Activated T-helper 9 cell treated with anti-CD3 and anti-CD28 coated beads, Interleukin-2, amount 50 U/mL, for 16 hours (primary cell): ENCODE measurements around the gene OSR1.

Experiments
- DNase-seq: peaks from one replicate; pipeline ENCODE4 v3.0.0-alpha.2; 2020; ENCODE audit warnings: low read depth

Gene OSR1

GRCh38 chr2:19359021-19359357 is 566 bp upstream of the OSR1 start:
- no peak for DNase-seq

- no peak for DNase-seq
These were observed 801 bp downstream of the OSR1 start for GRCh38 chr2:19357402-19358241.

- DNase-seq = no peak
These were observed 1.6 kb downstream of the OSR1 start for GRCh38 chr2:19356545-19357401.

GRCh38 chr2:19355931-19356544 is 2.4 kb downstream of the OSR1 start:
- no peak for DNase-seq

GRCh38 chr2:19355416-19355821 is 3.0 kb downstream of the OSR1 start:
- no peak for DNase-seq

GRCh38 chr2:19355014-19355405 is 3.4 kb downstream of the OSR1 start:
- no peak for DNase-seq

- DNase-seq = no peak
These were observed 4.7 kb downstream of the OSR1 start for GRCh38 chr2:19353721-19354050.

GRCh38 chr2:19352946-19353720 is 5.3 kb downstream of the OSR1 start:
- DNase-seq = no peak

- no peak for DNase-seq
These were observed 6.3 kb downstream of the OSR1 start for GRCh38 chr2:19351899-19352697.

GRCh38 chr2:19351499-19351898 is 6.9 kb downstream of the OSR1 start:
- no peak for DNase-seq

- DNase-seq = no peak
These were observed 7.6 kb downstream of the OSR1 start for GRCh38 chr2:19350678-19351401.

- peak; percentile 36 for DNase-seq
These were observed 8.3 kb downstream of the OSR1 start for GRCh38 chr2:19349911-19350677.

GRCh38 chr2:19348692-19349091 is 9.7 kb downstream of the OSR1 start:
- DNase-seq = no peak

- peak; percentile 90 for DNase-seq
These were observed 10.5 kb downstream of the OSR1 start for GRCh38 chr2:19347619-19348562.

- DNase-seq = no peak
These were observed 11.3 kb downstream of the OSR1 start for GRCh38 chr2:19346983-19347618.

- DNase-seq = no peak
These were observed 20.7 kb downstream of the OSR1 start for GRCh38 chr2:19337742-19338141.

- no peak for DNase-seq
These were observed 21.2 kb downstream of the OSR1 start for GRCh38 chr2:19337202-19337601.

- no peak for DNase-seq
These were observed 21.6 kb downstream of the OSR1 start for GRCh38 chr2:19336781-19337180.
